Esophagus muscularis mucosa (tissue), 2 donors: ENCODE results near the gene TNF.

Experiments
- EP300 ChIP-seq: sonication (generic); formaldehyde crosslinking; IDR thresholded peaks from one replicate; pipeline ENCODE4 v1.6.1; 2017; ENCODE audit warnings: antibody characterized with exemption
- POLR2A ChIP-seq: fragments of 450-650 bp; IDR thresholded peaks from one replicate; pipeline ENCODE4 v1.6.1; 2017; ENCODE audit warnings: antibody characterized with exemption, moderate library complexity, mild to moderate bottlenecking, low read depth

DNA sequence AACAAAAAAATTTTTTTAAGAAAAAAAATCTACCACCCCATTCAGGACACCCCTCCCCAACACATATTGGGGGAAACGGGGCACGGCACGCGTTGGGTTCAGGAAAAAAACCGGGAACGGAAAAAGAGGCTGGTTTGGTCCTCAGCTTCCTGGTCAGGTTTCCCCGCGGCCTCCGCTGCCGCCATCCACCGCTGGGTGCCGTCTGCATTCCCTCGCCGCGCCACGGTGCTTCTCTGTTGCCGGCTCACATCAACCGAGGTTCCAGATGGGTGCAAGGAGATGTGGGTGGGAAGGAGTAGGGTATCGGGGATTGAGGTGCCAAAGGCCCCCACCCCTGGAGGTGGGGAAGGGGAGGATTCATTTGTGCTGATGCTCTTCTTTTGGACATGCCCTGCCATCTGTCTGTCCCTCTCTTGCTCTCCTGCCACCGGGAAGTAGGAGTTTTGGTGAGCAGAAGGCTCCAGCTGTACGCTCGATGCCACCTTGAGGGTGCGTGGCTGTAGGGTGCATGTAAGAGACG, 40.8 kb upstream of the TNF start:
- no peak for TF ChIP-seq POLR2A
- no peak for TF ChIP-seq EP300
